Fibroblast of the conjunctiva (primary cell): ENCODE measurements around the gene DRAM1.
"Not testable (repeated sequence)": the region's sequence is repeated elsewhere in the genome, so short reads cannot be mapped to it uniquely, and the experiment has no call there.

Experiments used
- DNase-seq: peaks from one replicate; pipeline ENCODE4 v3.0.0-alpha.2; 2010; ENCODE audit warnings: low read depth

DRAM1 gene

DNA sequence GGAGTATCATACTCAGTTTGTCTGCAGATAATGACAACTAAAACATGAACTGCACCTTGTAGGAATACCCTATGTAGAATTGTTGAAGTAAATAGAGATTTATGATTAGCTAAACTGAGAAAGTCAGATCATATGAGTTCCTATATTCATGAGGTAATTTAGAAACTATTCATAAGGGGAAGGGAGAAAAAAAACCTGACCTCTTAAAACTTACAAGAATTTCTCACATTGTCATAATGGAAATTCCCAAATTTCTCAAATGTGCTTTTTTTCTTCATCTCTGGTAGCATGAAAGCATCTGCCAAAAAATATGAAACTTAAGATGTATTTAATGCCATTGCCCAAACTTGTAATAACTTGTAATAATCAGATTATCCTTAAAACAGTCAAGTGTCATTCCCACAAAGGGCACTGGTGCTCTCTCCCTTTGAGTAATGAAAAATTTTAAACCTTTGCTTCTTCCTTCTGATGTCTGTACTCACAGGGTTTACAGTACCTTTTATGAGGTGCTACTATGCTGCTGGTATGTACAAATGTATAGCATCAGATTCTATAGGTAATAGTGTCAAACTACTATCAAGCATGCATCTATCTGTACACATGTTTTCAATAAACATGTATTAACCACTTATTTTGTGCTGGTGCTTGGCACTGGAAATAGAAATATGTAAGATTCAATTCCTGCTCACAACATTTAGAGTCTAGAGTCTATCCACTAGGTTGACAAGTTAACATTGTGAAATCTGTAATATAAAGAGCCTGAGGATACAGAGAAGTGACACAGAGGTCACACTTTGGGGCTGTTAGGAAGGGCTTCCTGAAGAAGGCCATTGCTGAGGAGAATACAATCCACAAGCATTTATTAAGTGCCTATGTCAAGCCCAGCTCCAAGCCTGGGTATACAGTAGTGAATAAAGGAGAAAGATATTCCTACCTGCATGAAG is 17.4 kb upstream of the DRAM1 start:
- DNase-seq: no peak

GRCh38 chr12:101861688-101862087 is 15.7 kb upstream of the DRAM1 start:
- not testable (repeated sequence) for DNase-seq

- no peak for DNase-seq
These were observed 15.1 kb upstream of the DRAM1 start for GRCh38 chr12:101862245-101862644.

DNA sequence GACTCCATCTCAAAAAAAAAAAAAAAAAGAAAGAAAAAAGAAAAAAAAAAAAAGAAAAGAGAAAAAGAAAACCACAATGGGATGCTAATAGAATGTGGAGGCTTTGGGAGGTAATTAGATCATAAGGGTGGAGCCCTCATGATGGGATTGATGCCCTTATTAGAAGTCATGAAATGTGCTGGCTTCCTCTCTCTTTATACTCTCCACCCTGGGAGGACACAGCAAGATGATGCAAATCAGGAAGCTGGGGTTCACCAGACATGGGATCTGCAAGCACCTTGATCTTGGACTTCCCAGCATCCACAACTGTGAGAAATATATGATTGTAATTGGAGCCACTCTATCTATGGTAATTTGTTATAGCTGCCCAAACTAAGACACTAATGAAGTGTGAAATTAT is 13.4 kb upstream of the DRAM1 start:
- no peak for DNase-seq

- no peak for DNase-seq
These were observed 10.6 kb upstream of the DRAM1 start for GRCh38 chr12:101866615-101867373.

DNA sequence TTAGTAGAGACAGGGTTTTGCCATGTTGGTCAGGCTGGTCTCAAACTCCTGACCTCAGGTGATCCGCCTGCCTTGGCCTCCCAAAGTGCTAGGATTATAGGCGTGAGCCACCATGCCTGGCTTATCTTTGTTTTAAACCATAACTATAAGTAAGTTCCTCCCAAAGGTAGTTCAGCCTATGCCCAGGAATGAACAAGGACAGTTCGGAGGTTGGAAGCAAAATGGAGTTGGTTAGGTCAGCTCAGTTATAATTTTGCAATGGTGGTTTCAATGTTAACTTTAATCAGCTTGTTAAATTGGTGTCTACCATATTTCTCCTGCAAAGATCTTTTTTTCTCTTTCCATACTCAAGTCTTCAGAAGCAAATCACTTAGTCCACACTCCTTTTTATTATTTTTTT is 9.8 kb upstream of the DRAM1 start:
- not testable (repeated sequence) for DNase-seq

DNA sequence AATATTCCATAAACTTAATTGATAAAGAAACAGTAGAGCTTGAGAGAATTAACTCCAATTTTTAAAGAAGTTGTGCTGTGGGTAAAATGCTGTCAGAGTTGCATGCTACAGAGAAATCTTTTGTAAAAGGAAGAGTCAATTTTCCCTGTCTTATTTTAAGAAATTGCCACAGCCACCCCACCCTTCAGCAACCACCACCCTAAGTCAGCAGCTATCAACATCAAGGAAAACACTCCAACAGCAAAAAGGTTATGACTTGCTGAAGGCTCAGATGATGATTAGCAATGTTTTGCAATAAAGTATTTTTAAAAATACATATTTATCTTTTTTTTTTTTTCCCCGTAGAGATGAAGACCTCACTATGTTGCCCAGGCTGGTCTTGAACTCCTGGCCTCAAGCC is 6.5 kb upstream of the DRAM1 start:
- DNase-seq: no peak

GRCh38 chr12:101875162-101875561 is 2.2 kb upstream of the DRAM1 start:
- DNase-seq: no peak

GRCh38 chr12:101876322-101876860 is 989 bp upstream of the DRAM1 start:
- DNase-seq: no peak

DNA sequence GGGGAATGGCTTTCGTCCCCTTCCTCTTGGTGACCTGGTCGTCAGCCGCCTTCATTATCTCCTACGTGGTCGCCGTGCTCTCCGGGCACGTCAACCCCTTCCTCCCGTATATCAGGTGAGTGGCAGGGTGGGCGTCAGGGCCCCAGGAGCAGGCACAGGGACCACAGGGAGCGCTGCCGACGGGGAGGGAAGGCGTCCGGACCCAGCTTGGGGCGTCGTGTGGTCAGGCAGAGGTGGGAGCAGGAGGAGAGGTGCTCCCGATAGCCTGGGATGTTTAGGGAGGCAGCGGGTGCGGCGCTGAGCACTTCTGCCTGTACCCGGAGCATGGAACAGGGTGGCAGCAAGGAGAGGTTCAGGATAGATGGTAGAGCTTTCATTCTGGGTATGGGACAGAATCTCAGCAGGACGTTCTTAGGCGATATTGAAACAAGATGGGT is 444 bp downstream of the DRAM1 start:
- no peak for DNase-seq

DNA sequence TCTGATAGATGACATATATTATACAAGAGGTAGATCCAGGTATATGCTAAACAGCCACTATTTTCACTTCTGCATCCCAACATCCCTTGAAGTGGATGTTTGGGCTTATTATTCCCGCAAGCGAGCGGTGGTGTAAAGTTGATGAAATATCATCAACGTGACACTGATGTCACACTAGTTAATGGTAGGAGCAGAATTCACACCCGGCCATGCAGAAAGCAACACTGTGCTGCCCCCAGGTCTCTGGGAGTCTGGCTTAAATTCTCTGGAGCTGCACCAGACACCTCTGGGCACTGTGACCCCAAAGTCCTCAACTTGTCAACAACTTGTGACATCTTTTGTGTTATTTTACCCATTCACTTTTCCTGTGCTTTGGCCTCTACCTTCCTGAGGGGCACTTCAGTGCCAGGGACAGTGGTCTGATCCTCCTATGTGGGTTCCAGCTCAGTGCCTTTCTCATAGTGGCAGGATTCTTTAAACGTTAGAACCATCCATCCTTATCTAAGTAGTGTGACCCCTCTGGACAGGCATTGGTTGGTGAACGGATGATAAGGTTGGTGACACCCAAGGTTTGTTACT is 952 bp downstream of the DRAM1 start:
- no peak for DNase-seq

- DNase-seq: no peak
These were observed 3.4 kb downstream of the DRAM1 start for GRCh38 chr12:101880769-101881168.

DNA sequence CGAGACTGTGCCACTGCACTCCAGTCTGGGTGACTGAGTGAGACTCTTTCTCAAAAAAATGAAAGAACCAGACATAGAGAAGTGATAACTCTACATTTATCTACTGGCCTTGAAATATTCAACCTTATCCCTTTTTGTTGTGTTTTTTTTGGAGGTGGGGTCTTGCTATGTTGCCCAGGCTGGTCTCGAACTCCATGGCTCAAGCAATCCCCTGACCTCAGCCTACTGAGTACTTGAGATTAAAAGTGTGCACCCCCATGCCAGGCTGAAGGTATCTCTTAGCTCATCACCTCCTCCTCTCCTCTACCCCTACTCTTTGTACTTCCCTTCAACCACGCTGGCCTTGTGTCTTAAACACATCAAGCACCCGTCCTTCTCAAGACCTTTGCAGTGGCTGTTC is 3.8 kb downstream of the DRAM1 start:
- DNase-seq: no peak

- DNase-seq: no peak
These were observed 6.8 kb downstream of the DRAM1 start for GRCh38 chr12:101884174-101884573.

DNA sequence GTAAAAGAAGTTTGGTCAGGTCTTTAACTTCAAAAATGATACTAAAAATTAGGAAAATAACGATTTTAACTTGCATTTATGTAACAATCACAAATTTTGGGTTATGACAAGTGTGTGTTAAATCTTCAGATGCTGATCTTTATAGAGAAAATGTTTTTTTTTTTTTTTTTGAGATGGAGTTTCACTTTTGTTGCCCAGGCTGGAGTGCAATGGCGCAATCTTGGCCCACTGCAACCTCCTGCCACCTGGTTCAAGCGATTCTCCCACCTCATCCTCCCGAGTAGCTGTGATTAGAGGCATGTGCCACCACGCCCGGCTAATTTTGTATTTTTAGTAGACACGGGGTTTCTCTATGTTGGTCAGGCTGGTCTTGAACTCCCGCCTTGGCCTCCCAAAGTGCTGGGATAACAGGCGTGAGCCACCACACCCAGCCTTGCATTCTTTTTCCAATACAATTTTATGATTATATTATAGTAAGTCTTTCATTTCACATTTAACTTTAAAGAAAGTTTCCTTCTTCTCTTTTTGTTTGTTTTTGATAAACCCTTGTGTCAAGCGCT is 7.5 kb downstream of the DRAM1 start:
- DNase-seq: not testable (repeated sequence)

GRCh38 chr12:101885912-101886561 is 8.7 kb downstream of the DRAM1 start:
- no peak for DNase-seq

DNA sequence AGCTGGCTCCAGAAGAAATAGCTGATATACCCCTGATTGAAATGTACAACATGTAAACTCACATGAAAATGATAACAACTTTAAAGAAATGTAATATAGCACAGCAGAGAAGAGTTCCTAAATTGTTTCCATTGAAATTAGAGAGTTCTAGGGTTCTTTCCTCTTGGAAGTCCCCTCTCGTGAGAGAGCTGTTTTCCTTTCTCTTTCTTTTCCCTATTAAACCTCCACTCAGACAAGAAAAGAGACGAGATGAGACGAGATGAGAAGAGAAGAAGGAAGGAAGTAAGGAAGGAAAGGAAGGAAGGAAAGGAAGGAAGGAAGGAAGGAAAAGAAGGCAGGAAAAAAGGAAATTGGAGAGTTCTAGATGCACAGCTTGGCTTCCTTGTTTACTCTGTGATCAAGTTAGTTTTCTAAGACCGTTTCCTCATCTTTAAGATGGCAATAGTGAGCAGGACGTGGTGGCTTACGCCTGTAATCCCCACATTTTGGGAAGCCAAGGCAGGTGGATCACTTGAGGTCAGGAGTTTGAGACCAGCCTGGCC is 11.9 kb downstream of the DRAM1 start:
- DNase-seq: no peak

- DNase-seq: no peak
These were observed 14.1 kb downstream of the DRAM1 start for GRCh38 chr12:101891462-101891971.

DNA sequence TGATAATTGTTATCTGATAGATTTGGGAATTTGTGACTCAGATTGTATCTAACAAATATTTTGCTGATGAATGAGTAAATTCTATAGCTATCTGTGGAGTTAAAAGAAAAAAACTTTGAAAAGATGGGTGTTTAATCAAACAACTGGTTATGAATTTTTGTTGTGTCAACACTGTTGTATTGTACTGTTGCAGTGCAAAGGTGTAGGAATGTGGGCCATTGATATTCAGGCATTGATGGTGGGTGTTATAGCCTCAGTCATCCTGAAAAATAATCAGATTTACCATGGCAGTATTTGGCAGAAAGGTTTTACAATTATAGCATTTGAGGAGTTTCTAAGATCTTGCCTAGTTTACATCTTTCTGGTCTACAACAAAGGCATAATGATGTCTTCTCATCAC is 15.4 kb downstream of the DRAM1 start:
- DNase-seq: no peak

DNA sequence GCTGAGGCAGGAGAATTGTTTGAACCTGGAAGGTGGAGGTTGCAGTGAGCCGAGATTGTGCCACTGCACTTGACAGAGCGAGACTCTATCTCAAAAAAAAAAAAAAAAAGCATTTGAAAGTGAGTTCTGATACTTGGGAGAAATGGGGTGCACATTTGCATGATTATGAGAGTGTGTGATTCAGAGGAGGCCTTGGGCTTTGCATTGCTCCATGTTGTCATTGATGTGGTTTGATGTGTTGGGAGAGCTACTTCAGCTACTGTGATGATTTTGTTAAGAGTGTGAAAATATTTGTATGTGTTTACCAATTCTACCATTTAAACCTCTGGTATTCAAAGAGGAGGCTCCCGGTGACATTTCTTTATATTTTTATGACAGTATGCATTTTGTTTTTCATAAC is 24.4 kb downstream of the DRAM1 start:
- no peak for DNase-seq

- DNase-seq: no peak
These were observed 25.3 kb downstream of the DRAM1 start for GRCh38 chr12:101902641-101903040.
